HepG2 (cell line): ENCODE data around the gene OSBPL1A. TPM values are rescaled to one million over a fixed set of nuclear protein-coding genes. Genes with fewer than 3 reads are reported as not detected.

Experiments
- ATAC-seq: fragments of 200-7000 bp; cut with Tn5 transposase; 3 replicates; pipeline ENCODE4 v1.9.1; 2020; ENCODE audit warnings: mild to moderate bottlenecking, moderate library complexity
- BruUV-seq: library from RNA; stranded (reverse); fragments of 400-500 nt; replicated peaks from 2 replicates; lab custom pipeline; 2021; lab: Mats Ljungman, UMichigan
- CTCF ChIA-PET: fragments of 300-600 bp; formaldehyde crosslinking; extraction: SDS; loops from one replicate; lab custom pipeline; 2021; ENCODE audit warnings: low total read pairs, inconsistent platforms, low intra/inter-chr PET ratio; lab: Yijun Ruan, JAX
- POLR2A ChIA-PET: fragments of 350-600 bp; sonication (Branson Sonifier 250); formaldehyde crosslinking; loops from one replicate; lab custom pipeline; 2020; ENCODE audit warnings: antibody characterized with exemption, inconsistent platforms; lab: Yijun Ruan, JAX
- DNase-seq: peaks from one replicate; pipeline ENCODE4 v3.0.0-alpha.2; 2015; ENCODE audit warnings: low spot score
- FAIRE-seq: peaks from 3 replicates; lab custom pipeline; 2011; peaks lifted over from hg19 to GRCh38; lab: Jason Lieb, UNC
- H2AFZ ChIP-seq: one replicate; pipeline ENCODE4 v1.6.1; 2011; ENCODE audit warnings: low read length, inconsistent platforms
- H3K27ac ChIP-seq: fragments of 300-600 bp; 3 replicates; pipeline ENCODE4 v1.8.0; 2011; ENCODE audit warnings: mixed run types, mild to moderate bottlenecking, mixed read lengths, low read length, inconsistent platforms; ENCODE audit not compliant: insufficient read depth; ENCODE audit errors: extremely low read length
- H3K27me3 ChIP-seq, 2 experiments: fragments of 200-600 bp in 1 of 2; 2 replicates in 1 of 2; 3 replicates in 1 of 2; pipeline versions ENCODE4 v1.6.0 to v1.8.0; 2011; ENCODE audit warnings: low read length in 2 of 2, mild to moderate bottlenecking in 2 of 2, moderate library complexity in 2 of 2, inconsistent platforms in 1 of 2; ENCODE audit not compliant: insufficient read depth in 2 of 2, control insufficient read depth in 1 of 2
- H3K36me3 ChIP-seq, 2 experiments: fragments of 200-600 bp in 1 of 2; replicated peaks in 1 of 2; 2 replicates in 1 of 2; 3 replicates in 1 of 2; pipeline versions ENCODE4 v1.5.1 to v1.8.0; 2011; ENCODE audit warnings: low read length in 2 of 2, inconsistent platforms in 1 of 2; ENCODE audit not compliant: insufficient read depth in 2 of 2, control insufficient read depth in 1 of 2
- H3K4me1 ChIP-seq: 2 replicates; pipeline ENCODE4 v1.5.1; 2012; ENCODE audit warnings: low read length, inconsistent platforms; ENCODE audit not compliant: insufficient read depth
- H3K4me2 ChIP-seq: 2 replicates; pipeline ENCODE4 v1.6.0; 2011; ENCODE audit warnings: low read depth, low read length, inconsistent platforms
- H3K4me3 ChIP-seq, 3 experiments: fragments of 200-600 bp in 1 of 3; sonication (generic), shearing (Covaris generic) in 1 of 3; replicated peaks in 1 of 3; 2 replicates each; pipeline ENCODE4 v1.5.1; 2011 to 2016; ENCODE audit warnings: low read length in 3 of 3, inconsistent platforms in 2 of 3, low read depth in 2 of 3, mild to moderate bottlenecking in 2 of 3, control low read depth in 1 of 3, mixed read lengths in 1 of 3; ENCODE audit not compliant: insufficient read depth in 1 of 3
- H3K79me2 ChIP-seq: one replicate; pipeline ENCODE4 v1.6.1; 2011; ENCODE audit warnings: low read length, inconsistent platforms; ENCODE audit not compliant: insufficient read depth
- H3K9ac ChIP-seq: 2 replicates; pipeline ENCODE4 v1.6.0; 2011; ENCODE audit warnings: mild to moderate bottlenecking, low read depth, low read length, inconsistent platforms; ENCODE audit not compliant: insufficient read depth
- H3K9me3 ChIP-seq: 2 replicates; pipeline ENCODE4 v1.5.1; 2012; ENCODE audit warnings: mild to moderate bottlenecking, low read length
- H4K20me1 ChIP-seq: 2 replicates; pipeline ENCODE4 v1.6.0; 2011; ENCODE audit warnings: inconsistent platforms, mild to moderate bottlenecking, low read length, moderate library complexity; ENCODE audit not compliant: insufficient read depth
- MAFG ChIP-seq: sonication (generic); formaldehyde crosslinking; IDR thresholded peaks from 2 replicates; pipeline ENCODE4 v1.5.1; 2020; ENCODE audit warnings: mild to moderate bottlenecking, missing genetic modification reagents
- NR2F2 ChIP-seq: IDR thresholded peaks from 2 replicates; pipeline ENCODE4 v1.6.1; 2012; ENCODE audit warnings: low read depth, inconsistent platforms, borderline replicate concordance
- PHF8 ChIP-seq: sonication (generic); formaldehyde crosslinking; IDR thresholded peaks from 2 replicates; pipeline ENCODE4 v1.5.0; 2020; ENCODE audit warnings: missing genetic modification reagents
- SP140L ChIP-seq: sonication (generic); formaldehyde crosslinking; IDR thresholded peaks from 2 replicates; pipeline ENCODE4 v1.4.0; 2020; ENCODE audit warnings: missing genetic modification reagents, borderline replicate concordance
- SP2 ChIP-seq: sonication (generic); formaldehyde crosslinking; IDR thresholded peaks from 2 replicates; pipeline ENCODE4 v1.5.1; 2020; ENCODE audit warnings: mild to moderate bottlenecking, missing genetic modification reagents
- ZBTB33 ChIP-seq: sonication (generic); formaldehyde crosslinking; IDR thresholded peaks from 2 replicates; pipeline ENCODE4 v1.4.0; 2020; ENCODE audit warnings: missing genetic modification reagents
- ZNF550 ChIP-seq: sonication (generic); formaldehyde crosslinking; IDR thresholded peaks from 2 replicates; pipeline ENCODE4 v1.4.0; 2020; ENCODE audit warnings: mild to moderate bottlenecking, missing genetic modification reagents, borderline replicate concordance
- WGBS: methylation state at CpG from one replicate; pipeline ENCODE4 v1.1.6; 2017; ENCODE audit warnings: low lambda C conversion rate; 5-methylcytosine and 5-hydroxymethylcytosine counted together
- in situ Hi-C: cut with HindIII; loops from 2 replicates; pipeline ENCODE4 v1.10.0; 2017; ENCODE audit warnings: low pct_unique_long_range_greater_than_20kb; ENCODE audit not compliant: extremely low pct_ligation_motif_present
- intact Hi-C: fragments of 100-400 bp; cut with micrococcal nuclease; formaldehyde crosslinking; loops from one replicate; pipeline ENCODE4 v1.10.0; 2022; ENCODE audit not compliant: unreplicated experiment
- polyA plus RNA-seq, 8 experiments: library from polyadenylated mRNA; depleted of rRNA in 3 of 8; stranded (reverse) in 7 of 8; unstranded in 1 of 8; fragments of >200 nt; fragmentation: Illumina TruSeq in 4 of 8; extraction: Trizol in 4 of 8; gene quantifications; 2 replicates each; pipeline versions ENCODE4 v1.2.1 to v1.2.3, GENCODE V29; 2011 to 2016; ENCODE audit warnings: low read depth in 4 of 8, missing spikeins in 1 of 8, mixed read lengths in 1 of 8; ENCODE audit not compliant: insufficient read depth in 1 of 8
- total RNA-seq, 5 experiments: library from RNA; depleted of rRNA; stranded (reverse); fragments of >200 nt; fragmentation: Illumina TruSeq; extraction: Trizol; gene quantifications; 2 replicates each; pipeline ENCODE4 v1.2.3, GENCODE V29; 2016; ENCODE audit warnings: low read depth in 1 of 5

OSBPL1A gene
- total and polyA plus RNA-seq, 2 of the 13 experiments (the other 11 are each of a cell fraction or from before 2014, with no cell fraction given) = 0.02 TPM; not detected in 1

DNA sequence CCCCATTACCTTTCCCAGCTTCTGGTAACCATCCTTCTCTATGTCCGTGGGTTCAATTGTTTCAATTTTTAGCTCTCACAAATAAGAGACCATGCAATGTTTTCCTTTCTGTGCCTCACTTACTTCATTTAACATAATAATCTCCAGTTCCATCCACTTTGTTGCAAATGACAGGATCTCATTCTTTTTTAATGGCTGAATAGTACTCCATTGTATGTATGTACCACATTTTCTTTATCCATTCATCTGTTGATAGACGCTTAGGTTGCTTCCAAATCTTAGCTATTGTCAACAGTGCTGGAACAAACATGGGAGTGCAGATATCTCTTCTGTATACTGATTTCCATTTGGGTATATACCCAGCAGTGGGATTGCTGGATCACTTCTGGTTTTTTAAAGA, 256.9 kb downstream of the OSBPL1A start:
- no peak overlapping the region for H3K27ac ChIP-seq
- H3K9me3 ChIP-seq = no peaks in the 10 kb centered on the region
- FAIRE-seq = no peak
- no peaks in the 10 kb centered on the region for H3K79me2 ChIP-seq
- no TSS peak for BruUV-seq
- in situ Hi-C loops = no loop called here
- no peak overlapping the region for H3K4me2 ChIP-seq
- ChIA-PET CTCF (no interaction called here), POLR2A (no interaction called here)
- no peak overlapping the region for H2AFZ ChIP-seq
- DNase-seq = no peak
- H3K4me3 ChIP-seq = no peak overlapping the region
- 71% methylated on average over 2 of the region's 2 CpGs for WGBS
- ATAC-seq = no peak
- H4K20me1 ChIP-seq = no peaks in the 10 kb centered on the region
- 0 out of 5 replicates have a peak, but pooled peaks cover 0 to 3% of the 10 kb centered on the region in 2 experiments for H3K27me3 ChIP-seq
- H3K36me3 ChIP-seq = no peaks in the 10 kb centered on the region
- H3K9ac ChIP-seq = no peak overlapping the region
- intact Hi-C loops = no loop called here
- no peak for TF ChIP-seq SP2 (CRISPR knock-in tag)
- no peak for TF ChIP-seq MAFG (CRISPR knock-in tag)
- TF ChIP-seq ZNF550 (CRISPR knock-in tag) = no peak
- TF ChIP-seq NR2F2 = no peak
- no peak for TF ChIP-seq SP140L (CRISPR knock-in tag)
- no peak for TF ChIP-seq PHF8
- no peak for TF ChIP-seq ZBTB33
- peaks cover 9% of the 10 kb centered on the region for H3K4me1 ChIP-seq
